Neural cell (in vitro differentiated cells): ENCODE data around the gene ARHGEF7. TPM values are rescaled to one million over a fixed set of nuclear protein-coding genes. Genes with fewer than 3 reads are reported as not detected.

Experiments
- H2AFZ ChIP-seq: fragments of 200-600, 300-800 bp; sonication (generic), shearing (Covaris generic); 2 replicates; pipeline ENCODE4 v1.6.0; 2014; ENCODE audit warnings: low read depth, mild to moderate bottlenecking, antibody characterized with exemption, low read length, moderate library complexity
- H3F3A ChIP-seq: fragments of 200-600 bp; shearing (Covaris generic); 2 replicates; pipeline ENCODE4 v1.6.1; 2016; ENCODE audit warnings: mild to moderate bottlenecking, moderate library complexity, mixed read lengths, antibody characterized with exemption, low read length; ENCODE audit not compliant: insufficient read depth, poor library complexity, severe bottlenecking
- H3K27ac ChIP-seq: fragments of 200-600, 300-800 bp; sonication (generic), shearing (Covaris generic); 2 replicates; pipeline ENCODE4 v1.5.1; 2014; ENCODE audit warnings: mild to moderate bottlenecking, low read length, moderate library complexity
- H3K27me3 ChIP-seq: fragments of 300-800, 200-600 bp; sonication (generic), shearing (Covaris generic); 2 replicates; pipeline ENCODE4 v1.6.0; 2014; ENCODE audit warnings: mild to moderate bottlenecking, low read depth, low read length, moderate library complexity; ENCODE audit not compliant: insufficient read depth
- H3K36me3 ChIP-seq: fragments of 300-800, 200-600 bp; sonication (generic), shearing (Covaris generic); 2 replicates; pipeline ENCODE4 v1.5.1; 2014; ENCODE audit warnings: mild to moderate bottlenecking, antibody characterized with exemption, low read length, moderate library complexity; ENCODE audit not compliant: insufficient read depth
- H3K4me2 ChIP-seq: fragments of 300-800, 200-600 bp; sonication (generic), shearing (Covaris generic); 2 replicates; pipeline ENCODE4 v1.6.0; 2014; ENCODE audit warnings: mild to moderate bottlenecking, low read length
- H3K4me3 ChIP-seq: fragments of 300-800, 200-600 bp; sonication (generic), shearing (Covaris generic); 2 replicates; pipeline ENCODE4 v1.5.1; 2014; ENCODE audit warnings: mild to moderate bottlenecking, low read length, moderate library complexity
- H3K79me2 ChIP-seq: fragments of 200-600 bp; shearing (Covaris generic); replicated peaks from 2 replicates; pipeline ENCODE4 v1.6.0; 2014; ENCODE audit warnings: mild to moderate bottlenecking, low read length, moderate library complexity; ENCODE audit not compliant: insufficient read depth
- H3K9ac ChIP-seq: fragments of 300-800, 200-600 bp; sonication (generic), shearing (Covaris generic); 2 replicates; pipeline ENCODE4 v1.6.1; 2016; ENCODE audit warnings: mild to moderate bottlenecking, low read length, mixed read lengths
- H3K9me2 ChIP-seq: fragments of 200-600 bp; shearing (Covaris generic); 2 replicates; pipeline ENCODE4 v1.6.1; 2016; ENCODE audit warnings: mild to moderate bottlenecking, low read length, mixed read lengths; ENCODE audit not compliant: insufficient read depth
- H3K9me3 ChIP-seq: fragments of 200-600, 300-800 bp; sonication (generic), shearing (Covaris generic); 2 replicates; pipeline ENCODE4 v1.6.1; 2016; ENCODE audit warnings: mild to moderate bottlenecking, mixed run types, low read length, moderate library complexity, mixed read lengths
- H4K20me1 ChIP-seq: fragments of 200-600 bp; shearing (Covaris generic); 2 replicates; pipeline ENCODE4 v1.6.1; 2016; ENCODE audit warnings: mild to moderate bottlenecking, mixed run types; ENCODE audit not compliant: insufficient read depth
- CTCF ChIP-seq: fragments of 450-650 bp; IDR thresholded peaks from 2 replicates; pipeline ENCODE4 v1.5.1; 2014; ENCODE audit warnings: antibody characterized with exemption, mild to moderate bottlenecking, moderate library complexity; ENCODE audit not compliant: poor library complexity, severe bottlenecking
- EP300 ChIP-seq: fragments of 450-650 bp; conservative IDR thresholded peaks from 2 replicates; pipeline ENCODE4 v1.6.1; 2014; ENCODE audit warnings: antibody characterized with exemption, mild to moderate bottlenecking, moderate library complexity; ENCODE audit not compliant: poor library complexity, severe bottlenecking
- EZH2 ChIP-seq: fragments of 200-600, 300-800 bp; shearing (Covaris generic), sonication (generic); IDR thresholded peaks from 2 replicates; pipeline ENCODE4 v1.6.1; 2014; ENCODE audit warnings: antibody characterized with exemption, low read length, borderline replicate concordance, mild to moderate bottlenecking; ENCODE audit not compliant: insufficient read depth, poor library complexity, severe bottlenecking
- MXI1 ChIP-seq: fragments of 450-650 bp; conservative IDR thresholded peaks from 2 replicates; pipeline ENCODE4 v1.6.1; 2014; ENCODE audit warnings: antibody characterized with exemption, mild to moderate bottlenecking; ENCODE audit not compliant: poor library complexity, severe bottlenecking
- POLR2AphosphoS5 ChIP-seq: IDR thresholded peaks from 2 replicates; pipeline ENCODE4 v1.6.1; 2012
- RAD21 ChIP-seq: fragments of 450-650 bp; conservative IDR thresholded peaks from 2 replicates; pipeline ENCODE4 v1.6.1; 2014; ENCODE audit warnings: antibody characterized with exemption, mild to moderate bottlenecking, moderate library complexity
- REST ChIP-seq: IDR thresholded peaks from 2 replicates; pipeline ENCODE4 v1.6.1; 2012; ENCODE audit warnings: borderline replicate concordance
- SMC3 ChIP-seq: fragments of 450-650 bp; conservative IDR thresholded peaks from 2 replicates; pipeline ENCODE4 v1.6.1; 2014; ENCODE audit warnings: antibody characterized with exemption, mild to moderate bottlenecking, moderate library complexity; ENCODE audit not compliant: poor library complexity
- TAF1 ChIP-seq: IDR thresholded peaks from 2 replicates; pipeline ENCODE4 v1.6.1; 2012; ENCODE audit warnings: low read depth
- polyA plus RNA-seq: library from polyadenylated mRNA; depleted of rRNA; stranded (reverse); fragments of >200 nt; gene quantifications from 2 replicates; pipeline ENCODE4 v1.2.3, GENCODE V29; 2014

ARHGEF7 gene
- polyA plus RNA-seq, 1 donor from 2014 or later, result 155 TPM

GRCh38 chr13:111120422-111120821 lies 5.3 kb downstream of the ARHGEF7 start:
- Histone ChIP-seq H3F3A (no peaks in the 10 kb centered on the region), H3K9me3 (no peaks in the 10 kb centered on the region), H3K27ac (no peak overlapping the region), H4K20me1 (peaks cover 7% of the 10 kb centered on the region), H3K9ac (no peak overlapping the region), H3K9me2 (no peaks in the 10 kb centered on the region), H3K4me3 (no peak overlapping the region), H2AFZ (no peak overlapping the region), H3K27me3 (no peaks in the 10 kb centered on the region), H3K79me2 (peaks cover 78% of the 10 kb centered on the region), H3K36me3 (peaks cover 5% of the 10 kb centered on the region), H3K4me2 (no peak overlapping the region)
- TF ChIP-seq SMC3, result no peak
- TF ChIP-seq CTCF, result no peak
- TF ChIP-seq MXI1, result no peak
- no peak for TF ChIP-seq TAF1
- TF ChIP-seq POLR2AphosphoS5, result no peak
- TF ChIP-seq REST, result no peak
- no peak for TF ChIP-seq EZH2
- TF ChIP-seq RAD21, result no peak
- no peak for TF ChIP-seq EP300

- TF ChIP-seq REST (no peak), CTCF (no peak), EZH2 (no peak), EP300 (no peak), TAF1 (no peak), MXI1 (no peak), RAD21 (no peak), POLR2AphosphoS5 (no peak), SMC3 (no peak)
- Histone ChIP-seq H3K27ac (no peak overlapping the region), H3K27me3 (no peaks in the 10 kb centered on the region), H3F3A (no peaks in the 10 kb centered on the region), H3K79me2 (peaks cover 82% of the 10 kb centered on the region), H3K4me2 (no peak overlapping the region), H3K9me2 (no peaks in the 10 kb centered on the region), H3K9me3 (no peaks in the 10 kb centered on the region), H2AFZ (no peak overlapping the region), H3K4me3 (no peak overlapping the region), H3K36me3 (peaks cover 5% of the 10 kb centered on the region), H4K20me1 (peaks cover 7% of the 10 kb centered on the region), H3K9ac (no peak overlapping the region)
These were observed 5.8 kb downstream of the ARHGEF7 start for GRCh38 chr13:111120913-111121312.
